ENCODE data around the gene SEMA4D.

Gene SEMA4D

DNA sequence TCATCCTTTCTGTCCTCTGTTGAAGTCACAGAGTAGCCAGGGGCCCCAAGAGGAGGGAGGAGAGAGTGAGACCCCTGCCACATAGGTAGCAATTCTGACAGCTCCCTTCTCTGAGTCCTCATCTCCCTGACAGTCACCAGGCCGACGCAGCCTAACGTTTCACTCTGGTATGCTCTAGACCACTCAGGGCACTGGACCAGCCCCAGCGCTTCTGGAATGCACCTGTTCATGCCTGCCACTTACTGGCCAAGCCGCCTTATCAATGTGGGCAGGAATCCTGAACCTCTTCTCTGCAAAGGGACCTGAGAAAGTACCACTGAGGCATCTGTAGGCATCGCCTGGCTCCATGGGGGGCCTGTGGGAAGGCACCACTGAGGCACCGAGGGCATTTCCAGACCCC is 129.4 kb downstream of the SEMA4D start:
- DNase-seq (ENCODE audit: low spot score), result no peak

DNA sequence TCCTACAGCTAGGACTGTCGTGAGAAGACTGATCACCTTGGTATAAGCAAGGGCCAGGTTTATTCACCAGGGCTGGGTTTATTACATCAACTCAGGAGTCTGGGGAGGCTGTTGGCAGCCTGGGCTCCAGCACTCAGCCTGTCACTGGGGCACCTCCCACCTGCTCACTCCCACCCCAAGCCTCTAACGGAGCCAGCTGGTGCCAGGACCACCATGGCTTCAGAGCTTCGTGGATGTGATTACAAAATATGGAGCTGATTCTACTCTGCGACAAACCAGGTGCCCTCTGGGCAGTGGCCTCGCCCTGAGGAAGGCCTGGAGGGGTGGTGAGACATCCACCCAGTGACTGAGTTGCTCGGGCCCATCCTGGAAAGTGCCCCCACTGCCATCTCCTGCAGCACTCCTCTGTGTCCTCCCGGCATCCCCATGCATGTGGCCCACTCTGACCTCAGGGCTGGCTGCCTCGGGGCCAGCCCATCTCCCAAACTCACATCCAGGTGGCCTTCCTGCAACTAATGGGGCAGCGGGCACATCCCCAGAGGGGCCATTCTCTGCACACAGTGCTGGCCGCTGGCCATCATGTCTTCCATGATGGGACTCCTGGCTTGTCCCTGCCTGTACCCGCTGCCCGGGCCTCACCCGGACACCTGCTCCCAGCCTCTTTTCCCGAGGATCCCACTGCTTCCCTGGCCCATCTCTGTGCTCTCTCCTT is 130.0 kb downstream of the SEMA4D start:
- DNase-seq (ENCODE audit: low spot score), result no peak

DNA sequence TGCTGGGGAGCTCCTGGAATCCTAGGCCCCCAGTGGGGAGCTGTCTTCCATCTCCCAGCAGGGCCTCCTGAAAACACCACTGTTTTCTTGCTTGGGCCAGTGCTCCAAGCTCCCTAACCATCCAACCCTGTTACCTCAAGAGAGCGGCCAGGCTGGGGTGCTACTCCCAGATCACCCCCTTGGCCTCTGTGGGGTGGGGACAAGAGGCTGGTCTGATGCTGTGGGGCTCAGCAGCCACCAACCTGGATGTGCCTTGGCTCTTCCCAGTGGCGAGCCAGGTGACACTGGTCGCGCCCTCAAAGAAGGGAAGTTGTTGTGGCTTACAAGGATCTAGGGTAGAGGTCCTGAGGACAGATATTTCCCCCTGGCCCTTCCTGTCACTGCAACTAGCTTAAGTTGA is 130.6 kb downstream of the SEMA4D start:
- no peak for DNase-seq (ENCODE audit: low spot score)

DNA sequence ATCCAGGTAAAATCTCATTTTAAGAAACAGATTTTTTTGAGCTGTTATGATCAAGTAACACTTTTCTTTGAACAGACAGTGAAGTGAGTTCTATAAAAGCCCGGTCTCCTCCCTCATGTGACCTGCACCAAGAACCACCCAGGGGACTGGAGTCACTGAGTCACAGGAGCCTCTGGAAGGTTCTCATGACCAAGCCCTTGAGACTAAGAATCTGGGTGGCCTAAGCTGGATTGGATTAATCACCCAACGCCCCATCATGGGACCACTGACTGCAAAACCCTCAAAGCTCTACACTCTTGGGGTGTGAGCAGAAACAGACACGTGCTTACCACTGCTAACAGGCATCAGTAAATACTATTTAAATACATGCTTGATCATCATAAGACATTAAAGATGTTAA is 131.2 kb downstream of the SEMA4D start:
- no peak for DNase-seq (ENCODE audit: low spot score)

DNA sequence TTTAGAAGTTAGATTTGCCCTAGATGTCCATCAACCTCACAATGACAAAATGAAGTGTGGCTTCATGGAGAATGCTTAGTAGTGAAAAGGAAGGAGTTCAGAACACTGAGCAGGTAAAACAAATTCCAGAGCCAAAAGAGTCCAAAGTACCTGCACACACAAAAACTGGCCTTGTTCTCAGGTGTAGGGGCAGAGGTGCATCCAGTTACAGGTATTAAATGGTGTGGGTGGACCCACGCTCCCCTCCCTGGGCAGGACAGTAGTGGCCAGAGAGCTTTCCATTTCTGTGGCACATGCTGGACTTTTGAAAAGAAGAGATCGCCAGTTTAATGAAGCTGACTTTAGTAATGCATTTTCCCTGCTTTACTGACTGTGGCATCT is 132.4 kb downstream of the SEMA4D start:
- no peak for DNase-seq (ENCODE audit: low spot score)

DNA sequence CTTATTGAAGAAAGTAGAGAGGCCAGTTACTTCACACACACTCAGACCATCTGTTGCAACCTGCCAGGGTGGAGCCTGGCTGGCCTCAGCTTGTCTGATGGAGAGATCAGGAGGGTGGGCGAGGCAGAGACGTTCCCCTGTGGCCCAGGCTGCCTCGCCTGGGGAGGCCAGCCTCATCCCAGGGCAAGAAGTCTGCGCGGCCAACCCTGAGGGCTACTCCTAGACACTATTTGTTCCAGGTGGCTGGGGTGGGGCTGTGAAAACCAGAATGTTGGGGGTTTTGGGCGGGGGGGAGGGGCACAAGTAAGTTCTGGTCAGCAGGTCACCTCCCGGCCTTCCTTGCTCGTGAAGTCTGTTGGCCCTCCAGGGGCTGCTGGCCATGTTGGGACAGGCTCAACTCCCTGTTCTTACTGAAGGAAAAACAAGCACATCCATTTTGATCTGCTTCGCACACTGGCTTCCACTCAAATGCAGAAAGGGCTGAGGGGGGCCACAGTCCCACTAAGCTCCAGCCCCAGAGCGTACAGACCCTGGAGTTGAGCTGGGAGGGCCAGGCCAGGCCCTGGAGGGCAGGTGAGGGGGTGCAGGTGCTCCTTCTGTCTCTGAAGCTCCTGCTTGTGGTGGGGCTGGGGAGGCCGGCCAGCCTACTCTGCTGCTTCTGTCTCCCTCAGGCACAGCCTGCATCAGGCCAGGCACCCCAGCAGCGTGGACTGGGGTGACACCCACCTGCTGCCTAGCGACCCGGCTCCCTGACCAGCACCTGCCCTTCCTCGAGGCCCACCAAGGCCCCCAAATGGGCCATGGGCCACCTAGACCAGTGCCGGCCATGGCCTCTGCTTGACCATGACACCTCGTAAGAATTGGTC is 133.0 kb downstream of the SEMA4D start:
- no peak for DNase-seq (ENCODE audit: low spot score)

DNA sequence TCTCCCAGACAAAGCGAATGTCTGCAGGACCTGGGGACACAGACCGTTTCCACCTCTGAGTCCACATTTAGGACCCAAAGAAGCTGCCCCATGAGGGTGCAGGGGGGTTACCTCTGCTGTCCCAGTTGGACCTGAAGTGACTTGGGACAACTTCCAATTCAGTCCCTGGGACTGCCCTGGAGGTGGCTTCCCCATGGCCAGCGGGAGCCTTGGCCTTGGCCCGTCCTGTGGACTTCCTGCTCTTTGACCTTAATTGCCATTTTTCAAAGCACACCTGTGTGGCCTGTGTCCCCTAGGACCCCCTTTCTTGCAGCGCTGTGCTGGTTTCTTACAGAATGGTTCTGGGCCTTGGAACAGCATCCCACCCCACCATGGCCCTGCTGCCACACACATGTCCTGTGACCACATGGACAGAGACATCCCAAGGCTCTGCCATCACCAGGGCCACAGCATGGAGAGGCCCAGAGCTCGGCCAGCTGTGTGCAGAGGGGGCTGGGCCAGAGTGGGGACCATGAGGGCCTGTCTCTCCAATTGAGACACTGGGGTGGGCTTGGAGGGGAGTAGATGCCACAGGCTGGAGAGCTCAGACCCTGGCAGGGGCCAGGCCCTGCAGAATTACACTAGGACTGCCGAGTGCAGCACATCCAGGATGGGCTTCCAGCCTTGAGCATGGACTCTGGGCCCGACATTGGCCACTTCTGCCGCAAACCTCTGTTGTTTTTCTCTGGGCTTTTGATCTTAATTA is 133.8 kb downstream of the SEMA4D start:
- DNase-seq (ENCODE audit: low spot score), result no peak

DNA sequence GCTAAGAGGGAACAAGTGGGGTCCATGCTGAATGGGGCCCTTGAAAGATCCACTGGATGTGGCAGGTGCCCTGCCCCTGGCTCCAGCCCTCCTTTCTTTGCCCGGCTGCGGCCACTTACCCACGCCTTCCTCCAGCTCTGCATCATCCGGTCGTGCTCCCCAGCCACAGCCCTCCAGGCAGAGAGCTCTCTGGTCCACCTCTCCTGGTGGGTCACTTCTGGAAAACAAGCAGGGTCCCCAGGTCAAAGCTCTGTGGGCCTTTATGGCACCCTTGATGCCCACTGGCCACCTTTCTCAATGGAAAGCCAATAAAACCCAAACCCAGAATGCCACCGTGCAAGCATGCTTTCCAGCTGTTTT is 134.6 kb downstream of the SEMA4D start:
- no peak for DNase-seq (ENCODE audit: low spot score)

DNA sequence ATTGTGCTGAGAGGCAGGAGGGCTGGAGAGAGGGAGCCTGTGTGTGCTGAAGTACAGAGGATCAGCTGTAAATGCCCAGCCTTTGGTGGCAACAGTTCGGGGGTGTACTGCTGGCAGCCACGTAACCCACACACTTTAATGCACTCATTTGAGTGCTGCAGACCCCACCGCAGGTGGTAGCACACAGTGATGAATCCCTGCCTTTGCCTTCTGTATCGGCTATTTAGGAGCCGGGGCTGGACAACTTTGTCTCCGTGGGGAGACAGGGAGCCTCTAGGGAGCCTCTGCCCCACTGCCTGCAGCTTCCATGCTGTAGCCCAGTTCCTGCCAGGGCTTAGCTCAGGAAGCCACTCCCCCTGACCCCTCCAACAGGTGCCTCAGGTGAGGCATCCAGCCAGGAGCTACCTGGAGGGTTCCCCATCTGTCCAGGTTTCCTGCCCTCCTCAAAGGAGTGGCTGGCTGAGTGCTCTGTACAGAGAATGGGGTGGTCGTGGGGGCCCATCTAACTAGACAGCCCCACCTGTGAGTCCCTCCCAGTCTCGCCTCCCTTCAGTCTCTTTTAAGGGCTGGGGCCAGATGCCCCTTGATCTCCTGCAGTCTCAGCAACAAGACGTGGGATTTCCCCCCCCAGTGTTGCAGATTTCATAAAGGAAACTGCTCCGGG is 135.1 kb downstream of the SEMA4D start:
- DNase-seq (ENCODE audit: low spot score), result no peak

DNA sequence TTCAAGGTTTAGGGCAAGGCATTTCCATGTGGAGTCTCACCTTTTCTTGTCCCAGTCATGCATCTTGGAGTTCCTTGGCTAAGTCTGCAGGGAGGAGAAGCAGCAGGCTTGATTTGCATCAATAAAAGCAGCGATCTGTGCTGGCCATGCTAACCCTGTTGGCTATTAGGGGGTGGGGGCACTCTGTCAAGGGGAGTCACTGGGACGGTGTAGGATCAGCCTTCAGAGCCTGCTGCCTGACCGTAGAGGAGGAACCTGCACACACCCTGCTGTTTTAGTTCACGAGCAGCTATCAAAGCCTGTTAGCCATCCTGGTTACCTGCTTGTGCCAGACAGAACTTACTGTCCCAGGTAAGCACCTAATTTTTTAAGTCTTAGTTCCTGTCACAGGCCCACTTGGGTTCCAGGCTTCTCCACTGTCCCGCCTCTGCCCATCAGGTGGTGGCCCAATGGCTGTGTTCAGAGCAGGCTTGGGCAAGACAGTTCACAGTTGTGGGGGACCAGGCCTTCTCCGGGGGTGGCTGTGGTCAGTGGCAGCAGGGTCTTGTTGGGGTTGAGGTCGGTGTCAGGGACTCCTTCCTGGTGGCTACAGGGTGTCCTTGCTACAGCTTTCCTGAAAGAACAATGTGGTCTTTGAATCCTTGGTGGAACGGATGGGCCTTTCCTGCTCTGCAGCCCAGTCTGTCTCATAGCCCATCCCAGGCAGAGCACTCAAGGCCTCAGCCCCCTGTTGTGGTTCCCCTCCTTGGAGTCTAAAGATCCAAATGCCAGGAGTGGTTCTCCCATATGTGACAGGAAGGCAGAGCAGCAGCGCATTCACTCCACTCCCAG is 135.9 kb downstream of the SEMA4D start:
- DNase-seq (ENCODE audit: low spot score), result no peak

DNA sequence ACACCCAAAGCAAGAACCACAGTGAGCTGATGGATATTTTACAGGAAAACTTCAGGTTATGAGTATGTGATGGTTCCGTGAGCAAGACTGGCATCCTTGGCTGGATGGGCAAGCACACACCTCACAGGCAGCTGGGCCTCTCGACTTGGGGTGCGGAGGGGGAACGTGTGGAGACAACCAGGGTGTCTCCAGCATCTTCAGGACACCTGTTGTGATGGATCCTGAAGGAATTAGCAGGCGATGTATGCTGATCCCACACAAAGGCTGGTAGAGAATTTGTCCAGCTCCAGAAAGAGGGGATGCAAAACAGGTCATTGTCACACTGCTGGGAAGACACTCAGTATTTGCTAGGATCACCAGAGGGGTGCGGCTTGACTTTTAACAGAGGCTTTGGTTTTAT is 136.9 kb downstream of the SEMA4D start:
- no peak for DNase-seq (ENCODE audit: low spot score)

DNA sequence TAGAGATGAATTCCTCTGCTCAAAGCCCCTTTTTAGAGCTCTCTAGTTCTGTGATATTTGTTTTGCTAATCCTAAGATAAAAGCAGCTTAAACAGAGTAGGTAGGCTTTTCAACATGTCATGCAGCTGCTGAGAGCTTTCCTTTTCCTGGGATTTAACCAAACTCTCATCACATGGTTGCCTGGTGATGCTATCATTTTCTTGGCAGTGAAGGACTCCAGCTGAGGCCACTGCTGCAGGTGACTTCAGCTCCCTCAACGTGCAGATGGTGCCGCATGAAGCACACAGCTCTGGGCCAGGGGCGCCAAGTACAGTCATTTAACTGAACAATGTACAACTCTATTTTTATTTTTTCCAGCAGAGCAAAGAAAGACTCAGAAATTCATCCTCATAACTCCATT is 137.4 kb downstream of the SEMA4D start:
- no peak for DNase-seq (ENCODE audit: low spot score)

DNA sequence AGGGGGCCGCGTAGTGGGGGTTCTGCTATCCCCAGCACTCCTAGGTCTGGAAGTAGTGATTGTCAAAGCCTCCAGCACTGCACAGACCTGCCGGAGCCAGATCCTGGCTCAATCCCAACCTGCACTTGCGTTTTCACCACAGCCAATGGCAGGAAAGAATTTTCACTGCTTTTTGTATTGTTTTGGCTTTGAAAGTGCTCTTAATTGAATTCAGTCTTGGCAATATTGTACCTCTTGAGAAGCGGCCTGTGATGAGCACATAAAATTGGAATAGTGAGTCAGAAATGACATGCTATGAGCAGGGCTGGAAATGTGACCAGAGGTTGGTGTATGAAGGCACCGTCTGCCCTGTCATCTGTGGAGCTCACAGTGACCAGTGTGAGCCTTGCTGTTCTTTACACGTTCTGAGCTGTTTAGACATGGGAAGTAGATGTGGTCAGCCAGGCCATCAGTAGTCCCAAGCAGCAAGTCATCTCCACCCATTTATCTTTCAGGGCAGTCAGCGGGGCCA is 138.1 kb downstream of the SEMA4D start:
- DNase-seq (ENCODE audit: low spot score), result no peak

DNA sequence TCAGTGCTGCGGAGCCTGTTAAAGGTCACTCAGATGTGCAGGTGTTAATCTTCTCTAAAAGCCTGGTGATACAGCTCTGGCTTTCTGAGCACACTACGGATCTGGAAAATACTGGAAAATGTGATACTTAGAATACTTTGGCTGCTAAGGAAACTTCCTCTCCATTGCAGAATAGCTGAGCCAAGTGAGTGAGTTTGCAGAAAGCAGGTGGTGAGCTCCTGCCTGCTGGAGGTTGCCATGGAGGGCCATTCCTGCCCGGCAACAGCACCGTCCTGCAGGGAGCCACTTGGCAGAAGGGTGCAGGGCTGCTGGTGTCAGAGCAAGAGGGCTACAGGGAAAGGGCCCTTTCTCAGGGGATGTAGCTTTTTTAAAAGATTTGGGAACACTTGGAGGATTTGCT is 138.9 kb downstream of the SEMA4D start:
- no peak for DNase-seq (ENCODE audit: low spot score)

DNA sequence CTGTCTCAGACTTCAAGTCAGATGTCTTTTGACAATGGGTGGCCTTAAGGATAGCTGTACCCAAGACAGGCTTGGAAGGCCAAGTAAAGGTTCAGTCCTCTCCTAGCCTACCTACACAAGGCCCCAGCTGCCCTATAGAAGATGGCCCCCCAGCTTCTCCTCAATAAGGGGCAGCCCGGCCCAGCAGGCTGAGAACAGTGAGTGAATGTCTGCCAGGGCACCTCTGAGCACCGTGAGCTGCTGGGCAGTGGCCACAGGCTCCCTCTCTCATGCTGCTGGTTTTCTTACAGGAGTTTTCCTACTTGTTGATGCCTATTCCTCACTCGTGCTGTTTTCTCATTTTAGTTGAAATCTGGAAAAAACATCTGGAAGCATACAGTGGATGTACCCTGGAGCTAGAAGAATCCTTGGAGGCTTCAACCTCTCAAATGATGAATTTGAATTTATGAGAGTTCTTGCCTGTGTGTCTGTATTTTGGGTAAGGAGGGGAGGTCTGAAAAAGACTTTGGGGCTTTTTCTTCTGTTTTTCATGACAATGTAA is 139.5 kb downstream of the SEMA4D start:
- DNase-seq (ENCODE audit: low spot score), result no peak

DNA sequence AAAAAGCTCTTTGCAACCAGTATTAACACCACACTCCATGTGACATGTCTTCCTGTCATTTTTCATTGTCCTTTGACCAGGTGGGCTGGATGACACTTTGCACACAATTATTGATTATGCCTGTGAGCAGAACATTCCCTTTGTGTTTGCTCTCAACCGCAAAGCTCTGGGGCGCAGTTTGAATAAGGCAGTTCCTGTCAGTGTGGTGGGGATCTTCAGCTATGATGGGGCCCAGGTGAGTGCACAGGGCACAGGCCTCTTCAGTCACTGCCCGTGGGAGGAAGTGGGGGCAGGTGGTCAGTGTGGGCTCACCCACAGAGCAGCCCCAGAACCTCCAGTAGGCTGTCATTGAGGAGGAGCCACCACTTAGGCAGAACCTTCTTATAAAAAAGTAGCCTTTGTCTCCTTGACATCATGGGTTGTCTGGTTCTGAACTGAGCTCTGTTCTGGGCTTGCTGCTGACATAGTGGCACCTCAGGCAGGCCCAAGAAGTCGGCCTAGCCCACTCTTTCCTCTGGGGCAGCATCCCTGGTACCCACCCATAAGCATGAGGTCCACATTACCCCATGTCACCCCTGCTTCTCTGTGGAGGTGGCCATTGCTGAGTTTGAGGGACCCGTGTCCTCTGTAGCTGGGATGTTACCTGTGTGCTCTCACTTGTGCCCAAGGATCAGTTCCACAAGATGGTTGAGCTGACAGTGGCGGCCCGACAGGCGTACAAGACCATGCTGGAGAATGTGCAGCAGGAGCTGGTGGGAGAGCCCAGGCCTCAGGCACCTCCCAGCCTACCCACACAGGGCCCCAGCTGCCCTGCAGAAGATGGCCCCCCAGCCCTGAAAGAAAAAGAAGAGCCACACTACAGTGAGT is 140.3 kb downstream of the SEMA4D start:
- DNase-seq (ENCODE audit: low spot score), result no peak

DNA sequence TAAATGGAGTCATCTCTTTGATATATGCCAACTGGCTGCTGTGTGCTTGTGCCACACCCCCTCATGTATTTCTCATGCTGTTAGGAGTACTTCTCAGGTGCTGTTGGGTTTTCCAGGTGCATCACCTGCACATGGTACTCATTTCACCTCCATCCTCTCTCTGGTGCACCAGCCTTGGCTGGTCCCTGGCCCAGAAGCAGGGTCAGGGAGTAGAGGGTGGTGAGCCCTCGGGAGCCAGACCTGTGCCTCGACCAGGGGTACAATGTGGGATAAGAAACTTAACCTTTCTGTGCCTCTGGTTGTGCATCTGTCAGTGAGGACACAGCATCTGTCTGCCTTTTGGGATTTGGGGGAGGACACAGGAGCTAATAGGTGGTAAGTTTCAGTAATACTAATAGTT is 141.1 kb downstream of the SEMA4D start:
- DNase-seq (ENCODE audit: low spot score), result no peak

DNA sequence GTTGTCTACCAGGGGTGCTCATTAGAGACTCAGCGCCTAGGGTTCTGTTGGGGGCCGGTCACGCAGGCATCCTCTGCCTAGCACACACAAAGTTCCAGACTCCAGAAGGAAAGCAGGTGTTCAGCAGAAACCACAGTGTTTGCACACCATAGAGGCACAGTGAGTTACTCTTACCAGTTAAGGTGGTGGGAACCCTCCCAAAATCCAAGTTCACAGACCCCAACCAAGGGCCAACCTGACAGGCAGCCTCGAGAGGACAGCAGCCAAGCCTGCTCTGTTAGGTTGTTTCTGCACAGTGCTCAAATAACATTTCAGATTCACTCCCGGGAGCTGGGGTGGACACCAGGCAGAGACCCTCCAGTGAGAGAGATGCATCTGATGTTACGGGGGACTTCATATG is 143.4 kb downstream of the SEMA4D start:
- no peak for DNase-seq (ENCODE audit: low spot score)

DNA sequence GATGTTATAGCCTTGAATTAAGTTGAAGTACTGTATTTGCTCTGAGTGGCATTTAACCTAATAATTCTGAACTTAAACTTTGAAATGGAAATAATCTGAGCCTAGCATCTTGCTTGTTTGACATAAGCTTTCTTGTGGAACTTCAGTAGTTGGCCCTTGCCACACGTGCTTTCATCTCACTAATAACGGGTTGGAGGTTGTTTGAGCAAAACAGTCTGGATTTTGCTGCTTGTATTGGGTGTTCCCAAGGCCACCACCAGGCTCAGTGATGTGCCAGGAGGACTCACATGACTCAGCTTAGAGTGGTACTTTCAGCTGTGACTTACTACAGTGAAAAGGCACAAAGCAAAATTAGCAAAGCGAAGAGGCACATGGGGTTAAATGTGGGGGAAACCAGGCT is 143.9 kb downstream of the SEMA4D start:
- DNase-seq (ENCODE audit: low spot score), result no peak
